Measurements from ENCODE around the gene DDX49. TPM values are rescaled to one million over a fixed set of nuclear protein-coding genes. Genes with fewer than 3 reads are reported as not detected.
A peak's percentile ranks its signal among the peaks of the same experiment; 100 is the strongest.

Gene DDX49
- total and polyA plus RNA-seq, 9 of the 15 experiments (the other 6 are each of a cell fraction or from before 2014, with no cell fraction given) = 1.1 to 113 (median 45.7) TPM

- FAIRE-seq = no peak
- no peak overlapping the region for H3K9ac ChIP-seq (ENCODE audit: insufficient read depth in 1 of 2, low read depth in 2 of 2, low read length in 2 of 2)
- H2AFZ ChIP-seq (ENCODE audit: low read depth, low read length) = no peak overlapping the region
- H3K9me3 ChIP-seq (replicated peaks; ENCODE audit: control insufficient read depth, insufficient read depth, low read depth, low read length) = no peaks in the 10 kb centered on the region
- TF ChIP-seq RBM39 (optimal IDR thresholded peaks at IDR 0.05; ENCODE audit: low read depth, low read length) (no peak), BDP1 (IDR thresholded peaks at IDR 0.05; ENCODE audit: insufficient read depth, insufficient read length) (no peak), MAZ (CRISPR knock-in tag; conservative IDR thresholded peaks at IDR 0.05 in 1 of 2, IDR thresholded peaks at IDR 0.05 in 1 of 2) (0 out of 4 replicates have a peak, but pooled peaks of 1 of the 2 experiments have one; percentile 17), BRCA1 (IDR thresholded peaks at IDR 0.05) (no peak), BRCA1 (CRISPR knock-in tag; IDR thresholded peaks at IDR 0.05) (no peak), NKRF (IDR thresholded peaks at IDR 0.05; ENCODE audit: borderline replicate concordance) (no peak), ZNF232 (CRISPR knock-in tag; IDR thresholded peaks at IDR 0.05) (no peak), POLR2G (IDR thresholded peaks at IDR 0.05; ENCODE audit: low read depth, low read length) (peak; percentile 48), MTA2 (IDR thresholded peaks at IDR 0.05; ENCODE audit: low read depth) (no peak), HOMEZ (CRISPR knock-in tag; IDR thresholded peaks at IDR 0.05) (no peak), ZBTB9 (CRISPR knock-in tag; IDR thresholded peaks at IDR 0.05) (no peak), HINFP (tag; conservative IDR thresholded peaks at IDR 0.05; ENCODE audit: low read depth) (no peak), TCF7L2 (IDR thresholded peaks at IDR 0.05; ENCODE audit: low read depth, low read length) (no peak), MTA1 (IDR thresholded peaks at IDR 0.05; ENCODE audit: borderline replicate concordance) (no peak)
- intact Hi-C loops (cut with micrococcal nuclease) (loop anchor here (5.0 kb wide), 1 partner anchor 237 kb away; the partner anchor contains the start of gene TMEM161A), in situ Hi-C loops (cut with MboI) (no loop called here)
- peaks cover 12 to 60% of the 10 kb centered on the region in 2 experiments for H3K4me1 ChIP-seq (replicated peaks in 1 of 2; ENCODE audit: control insufficient read depth in 2 of 2, insufficient read depth in 2 of 2, low read length in 2 of 2)
- H4K20me1 ChIP-seq (replicated peaks; ENCODE audit: control insufficient read depth, insufficient read depth, low read length) = peaks cover 22% of the 10 kb centered on the region
- POLR2A ChIA-PET = interaction anchor here (0.8 to 1.2 kb wide), 4 partner anchors 9 to 87 kb away, joined by 3 to 5 read pairs (median 4); no protein-coding TSS in a partner anchor
- peaks cover 43% of the 10 kb centered on the region; the same call in 2 of the 3 replicates for H3K36me3 ChIP-seq (ENCODE audit: control insufficient read depth, insufficient read depth, low read length)
- H3K4me2 ChIP-seq (ENCODE audit: insufficient read depth, low read length) = no peak overlapping the region
- no peak for ATAC-seq
- no TSS peak for BruUV-seq (replicated peaks)
- peaks cover 3% of the 10 kb centered on the region for H3K9me1 ChIP-seq (ENCODE audit: control insufficient read depth, insufficient read depth, low read length)
- no peak for DNase-seq (ENCODE audit: extremely low read depth in 1 of 4, low spot score in 3 of 4)
- H3K4me3 ChIP-seq = no peak overlapping the region
- WGBS (ENCODE audit: insufficient coverage, low coverage, missing lambda C conversion rate) = 85% methylated on average over 13 of the region's 20 CpGs
- H3K79me2 ChIP-seq (ENCODE audit: control insufficient read depth, insufficient read depth, low read length) = no peaks in the 10 kb centered on the region
- CTCF ChIA-PET (ENCODE audit: low intra/inter-chr PET ratio) = no interaction called here
- no peak overlapping the region for H3K27ac ChIP-seq (ENCODE audit: extremely low read depth, low read depth, low read length)
- H3K27me3 ChIP-seq (ENCODE audit: control insufficient read depth in 2 of 2, insufficient read depth in 2 of 2, low read length in 2 of 2) = peaks cover 0 to 2% of the 10 kb centered on the region in 2 experiments; a peak in 1 of 5 replicates
Observed at GRCh38 chr19:18899624-18900560, 19.6 kb upstream of the DDX49 start.

Measured in K562 (cell line).